GM18498 (cell line): Measurements from ENCODE around the gene RALGDS.

Source experiments
- ATAC-seq: cut with Tn5 transposase; IDR thresholded peaks from one replicate; pipeline ENCODE4 v1.9.1; 2021; ENCODE audit warnings: mild to moderate bottlenecking, moderate library complexity; ENCODE audit not compliant: unreplicated experiment

RALGDS gene

DNA sequence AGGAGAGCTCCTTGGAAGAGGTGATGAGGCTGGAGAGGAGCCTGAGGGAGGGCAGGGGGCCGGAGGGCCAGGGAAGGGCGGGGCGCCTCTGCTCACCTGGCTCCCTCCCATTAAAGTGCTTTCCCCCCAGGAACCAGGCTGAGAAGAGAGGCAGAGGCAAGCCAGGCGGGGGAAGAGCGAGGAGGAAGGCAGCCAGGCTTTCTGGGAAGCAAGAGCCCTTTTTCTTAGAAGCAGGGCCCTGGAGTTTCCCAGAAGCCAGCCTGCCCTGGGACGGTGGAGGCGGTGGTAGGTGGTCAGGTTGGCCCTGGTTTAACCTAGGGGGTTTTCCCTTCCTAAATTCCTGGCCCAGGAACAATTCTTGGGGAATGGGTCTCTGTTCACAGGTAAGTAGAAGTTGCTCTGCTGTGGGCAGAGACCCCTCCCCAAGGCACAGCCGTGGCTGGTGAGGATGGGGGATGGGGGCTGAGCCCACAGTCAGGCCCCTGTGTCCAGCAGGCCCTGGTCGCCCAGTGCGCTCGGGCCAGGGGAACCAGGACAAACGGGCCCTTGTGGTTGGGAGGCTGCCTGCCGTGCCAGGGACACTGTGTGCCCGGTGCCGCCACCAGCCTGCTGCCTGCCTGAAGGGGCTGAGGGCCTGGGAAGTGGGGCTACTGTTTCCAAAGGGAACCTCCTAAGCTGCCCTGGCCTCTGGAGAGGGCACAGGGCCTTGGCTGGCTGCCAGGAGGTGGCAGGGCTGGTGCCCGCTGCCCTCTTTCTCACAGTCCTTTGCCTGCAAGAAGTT, 16.6 kb upstream of the RALGDS start:
- no peak for ATAC-seq

DNA sequence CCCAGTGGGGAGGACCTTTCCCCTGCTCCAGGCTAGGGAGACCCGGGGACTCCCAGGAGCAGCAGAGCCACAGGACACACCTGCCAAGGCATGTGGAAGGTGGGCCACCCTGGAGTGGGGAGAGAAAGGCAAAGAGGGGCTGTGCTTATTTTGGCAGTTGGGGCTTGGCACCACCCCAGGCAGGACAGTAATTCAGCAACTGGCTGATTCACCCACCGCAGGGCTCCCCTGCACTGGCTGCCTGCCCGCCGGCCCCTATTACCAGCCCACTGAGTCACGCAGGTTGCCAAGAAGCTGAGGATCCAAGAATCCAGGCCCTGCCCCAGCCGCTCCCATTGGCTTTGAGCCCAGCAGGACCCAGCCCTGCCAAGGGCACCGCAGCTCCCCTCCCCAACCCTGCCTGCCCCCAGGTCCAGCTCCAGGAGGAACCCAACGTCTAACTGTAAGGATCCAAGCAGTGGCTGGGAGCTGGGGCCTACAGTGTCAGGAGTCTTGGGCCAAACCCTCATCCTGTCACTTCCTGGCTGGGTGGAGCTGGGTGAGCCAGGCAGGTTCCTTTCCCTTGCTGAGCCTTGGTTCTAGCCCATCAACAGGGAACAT, 14.2 kb upstream of the RALGDS start:
- ATAC-seq, result no peak

DNA sequence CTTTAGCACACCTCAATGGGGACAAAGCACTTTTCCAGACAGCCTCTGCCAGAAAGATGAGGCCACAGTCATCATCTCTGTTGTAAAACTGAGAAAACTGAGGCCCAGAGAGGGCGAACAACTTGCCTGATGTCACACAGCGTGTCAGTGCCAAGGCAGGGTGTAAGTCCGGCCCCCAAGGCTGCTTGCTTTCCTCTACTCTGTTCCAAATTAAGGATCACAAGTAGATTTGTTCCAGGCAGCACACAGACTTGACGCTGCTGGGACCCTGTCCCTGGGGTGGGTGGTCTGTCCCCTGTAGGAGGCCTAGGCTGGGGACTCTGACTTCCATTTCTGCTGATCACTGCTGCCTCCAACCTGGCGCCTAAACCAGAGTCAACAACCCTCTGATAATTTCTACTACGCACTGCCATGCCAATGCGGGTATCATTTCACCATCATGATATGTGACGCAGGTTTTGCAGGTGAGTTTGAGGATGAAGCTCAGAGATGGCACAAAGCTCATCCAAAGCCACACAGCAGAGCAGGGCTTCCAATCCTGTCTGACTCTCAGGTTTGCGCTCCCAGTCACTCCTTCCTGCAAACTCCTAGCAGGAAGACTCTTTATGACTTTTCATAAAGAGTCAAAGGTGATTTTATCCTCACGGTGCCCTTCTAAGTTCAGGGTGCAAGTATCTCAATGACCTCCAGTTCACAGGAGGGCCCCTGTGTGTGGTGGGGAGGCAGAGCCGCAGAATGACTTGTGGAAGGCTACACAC, 13.5 kb upstream of the RALGDS start:
- no peak for ATAC-seq

DNA sequence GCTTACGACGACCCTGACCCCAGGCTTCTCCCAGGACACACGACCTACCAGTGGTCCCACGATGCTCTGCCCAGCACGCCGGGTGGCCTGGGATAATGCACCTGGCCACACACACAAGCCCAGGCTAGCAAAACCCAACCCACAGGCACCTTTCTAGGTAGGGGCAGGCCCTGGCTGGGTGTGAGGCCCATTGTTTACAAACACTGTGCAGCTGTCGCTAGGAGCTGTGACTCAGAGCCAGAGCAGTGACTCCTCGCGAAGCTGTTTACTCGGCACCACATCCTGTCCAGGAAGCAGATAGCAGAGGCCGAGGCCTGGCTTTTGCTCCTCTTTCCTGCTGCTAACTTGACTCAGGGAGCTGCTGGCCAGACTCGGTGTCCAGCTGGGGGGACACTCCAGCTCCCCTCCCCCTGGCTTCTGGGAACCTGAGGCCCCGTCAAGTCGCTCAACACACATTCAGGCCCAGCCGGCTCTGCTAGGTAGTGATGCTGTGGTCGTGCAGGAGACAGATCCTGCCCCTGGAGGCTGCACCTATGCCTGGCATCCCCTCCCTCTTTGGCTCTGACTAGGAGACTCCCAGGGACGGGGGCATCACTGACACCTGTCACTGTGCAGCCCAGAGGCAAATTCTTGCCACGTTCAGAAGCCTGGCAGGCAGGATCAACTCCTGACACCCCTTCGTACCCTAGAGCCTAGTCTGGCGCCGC, 12.8 kb upstream of the RALGDS start:
- ATAC-seq, result peak; percentile 79

DNA sequence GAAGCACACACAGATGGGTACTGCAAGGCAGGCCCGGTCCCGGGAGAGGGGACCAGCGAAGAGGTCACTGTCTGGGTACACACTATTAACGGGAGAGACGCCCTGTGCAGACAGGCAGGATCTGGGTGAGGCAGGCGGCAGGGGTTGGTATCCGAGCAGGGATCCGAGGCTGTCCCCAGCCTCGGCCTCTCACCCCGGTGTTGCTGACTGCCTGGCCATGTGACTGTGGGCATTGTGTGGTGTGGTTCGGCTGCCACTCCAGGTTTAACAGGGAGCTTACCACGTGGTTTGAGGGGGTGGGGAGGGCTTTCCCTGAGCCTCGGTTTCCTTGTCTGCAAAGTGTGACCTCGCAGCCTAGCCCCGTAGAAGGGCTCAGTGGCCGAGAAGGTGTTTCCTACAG, 11.1 kb upstream of the RALGDS start:
- no peak for ATAC-seq

DNA sequence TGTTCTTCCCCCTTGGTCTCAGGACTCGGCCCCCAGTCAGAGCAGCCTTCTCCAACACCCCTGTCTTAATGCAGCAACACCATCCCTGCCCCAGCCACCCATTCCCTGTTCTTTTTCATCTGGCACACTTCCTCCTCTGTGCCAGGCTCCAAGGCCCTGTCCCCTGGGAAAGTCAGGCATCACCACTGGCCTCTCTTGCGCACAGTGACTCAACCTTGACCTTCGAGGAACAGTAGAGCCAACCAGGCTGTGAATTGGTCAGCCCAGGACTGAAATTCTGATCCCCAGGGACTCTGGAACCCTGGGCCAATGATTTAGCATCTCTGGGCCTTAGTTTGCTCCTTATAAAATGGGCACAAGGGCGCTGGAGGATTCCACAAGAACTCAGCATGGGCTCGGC, 10.5 kb upstream of the RALGDS start:
- no peak for ATAC-seq

DNA sequence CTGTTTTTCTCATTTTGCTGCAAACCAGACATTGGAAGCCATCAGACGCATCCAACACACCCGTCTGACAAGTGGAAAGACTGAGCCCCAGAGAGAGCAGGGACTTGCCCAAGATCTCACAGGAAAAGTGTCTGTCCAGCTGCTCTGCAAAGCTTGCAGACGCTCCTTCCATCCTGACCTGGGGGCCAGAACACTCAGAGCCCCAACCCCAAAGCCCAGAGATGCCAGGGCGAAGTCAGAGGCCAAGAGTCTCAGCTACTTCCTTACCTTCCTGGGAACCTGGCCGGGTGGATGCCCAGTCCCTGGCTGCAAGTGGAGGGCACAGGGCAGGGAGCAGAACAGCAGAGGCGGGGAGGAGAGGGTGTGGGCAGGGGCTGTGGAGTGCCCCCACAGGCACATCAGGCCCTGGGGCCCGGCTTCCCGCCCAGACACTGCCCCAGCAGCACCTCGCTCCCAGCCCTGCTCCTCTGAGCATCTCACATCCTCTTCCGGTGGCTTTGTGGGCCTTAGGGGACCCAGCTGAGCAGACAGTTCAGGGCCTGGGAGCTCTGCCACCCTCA, 9.7 kb upstream of the RALGDS start:
- no peak for ATAC-seq

DNA sequence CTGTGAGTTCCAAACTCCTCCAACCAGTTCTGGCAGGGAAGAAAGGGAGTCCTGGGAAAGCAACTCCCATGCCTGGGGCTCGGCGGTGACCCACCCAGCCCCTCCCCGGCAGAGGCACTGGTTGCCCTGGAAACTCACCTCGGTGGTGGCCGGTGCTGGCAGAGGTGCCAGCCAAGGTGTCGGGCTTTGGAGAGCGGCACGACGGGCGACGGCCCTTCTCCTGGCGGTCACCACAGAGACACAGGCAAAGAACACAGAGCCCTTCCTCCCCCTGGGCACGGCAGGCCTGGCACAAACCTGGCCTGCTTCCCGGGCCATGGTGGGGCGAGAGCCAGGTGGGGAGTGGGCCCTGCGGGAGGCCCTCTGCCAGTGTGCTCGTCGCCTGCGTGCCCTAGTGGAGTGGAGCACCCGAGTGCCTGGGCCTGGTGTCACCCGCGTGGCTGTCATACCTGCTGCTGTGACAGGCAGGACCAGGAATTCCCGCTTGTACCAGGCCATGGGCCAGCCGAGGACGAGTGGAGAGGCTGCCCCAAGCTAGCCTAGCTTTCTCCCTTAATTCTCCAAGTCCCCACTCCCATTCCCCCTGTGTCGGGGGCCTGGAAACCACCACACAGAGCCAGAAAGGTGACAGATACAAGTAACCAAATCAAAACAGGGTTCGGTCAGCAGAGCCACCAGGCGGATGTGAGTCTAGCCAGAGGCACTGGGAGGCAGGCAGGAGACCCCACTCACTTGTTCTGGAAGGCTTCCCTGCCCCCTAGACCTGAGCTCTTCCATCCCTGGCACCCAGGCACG, 8.2 kb upstream of the RALGDS start:
- no peak for ATAC-seq

DNA sequence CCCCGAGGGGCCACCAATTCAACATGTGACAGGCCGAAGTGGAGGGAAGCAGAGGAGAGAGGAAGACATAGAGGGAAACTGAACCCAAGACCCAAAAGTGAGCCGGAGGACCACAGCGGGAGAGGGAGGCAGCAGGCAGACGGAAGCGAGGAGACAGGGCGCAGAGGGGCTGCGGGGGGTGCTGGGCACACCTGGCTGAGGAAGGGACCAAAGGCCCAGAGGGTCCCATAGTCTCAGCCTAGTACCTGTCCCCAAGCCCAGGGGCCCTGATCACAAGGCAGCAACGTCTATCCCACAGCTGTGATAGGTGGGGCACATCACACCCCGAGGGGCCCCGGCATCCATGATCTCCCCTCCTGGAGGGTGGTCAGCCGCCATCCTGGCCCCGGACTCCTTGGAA, 7.1 kb upstream of the RALGDS start:
- no peak for ATAC-seq

DNA sequence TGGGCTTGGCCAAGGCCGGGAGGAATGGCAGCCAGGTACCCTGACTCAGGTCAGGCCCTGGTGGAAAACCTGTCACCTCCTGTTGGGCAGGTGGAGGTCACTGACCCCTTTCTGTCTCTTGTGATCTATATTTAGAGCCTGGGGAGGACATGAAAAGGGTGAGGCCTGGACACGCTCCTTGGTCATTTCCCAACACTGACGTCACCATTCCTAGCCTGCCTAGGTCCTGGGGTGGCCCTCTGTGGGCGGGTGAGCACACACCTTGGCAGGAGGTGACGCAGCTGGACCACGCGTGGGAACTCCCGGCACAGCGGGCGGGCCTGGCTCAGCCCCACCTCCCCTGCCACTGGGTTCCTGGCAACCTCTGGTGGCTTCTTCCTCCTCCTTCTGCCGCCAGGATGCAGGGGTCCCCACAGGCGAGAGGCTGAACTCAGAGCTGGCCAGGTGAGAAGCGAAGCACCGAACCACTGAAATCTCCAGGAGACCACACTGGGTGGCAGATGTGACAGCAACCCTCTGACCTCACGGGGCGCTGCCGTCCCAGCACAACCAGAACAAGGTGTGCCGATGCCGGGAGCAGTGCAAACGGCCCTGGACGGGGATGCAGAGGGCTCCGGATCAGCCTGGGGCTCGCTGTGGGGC, 6.4 kb upstream of the RALGDS start:
- no peak for ATAC-seq

DNA sequence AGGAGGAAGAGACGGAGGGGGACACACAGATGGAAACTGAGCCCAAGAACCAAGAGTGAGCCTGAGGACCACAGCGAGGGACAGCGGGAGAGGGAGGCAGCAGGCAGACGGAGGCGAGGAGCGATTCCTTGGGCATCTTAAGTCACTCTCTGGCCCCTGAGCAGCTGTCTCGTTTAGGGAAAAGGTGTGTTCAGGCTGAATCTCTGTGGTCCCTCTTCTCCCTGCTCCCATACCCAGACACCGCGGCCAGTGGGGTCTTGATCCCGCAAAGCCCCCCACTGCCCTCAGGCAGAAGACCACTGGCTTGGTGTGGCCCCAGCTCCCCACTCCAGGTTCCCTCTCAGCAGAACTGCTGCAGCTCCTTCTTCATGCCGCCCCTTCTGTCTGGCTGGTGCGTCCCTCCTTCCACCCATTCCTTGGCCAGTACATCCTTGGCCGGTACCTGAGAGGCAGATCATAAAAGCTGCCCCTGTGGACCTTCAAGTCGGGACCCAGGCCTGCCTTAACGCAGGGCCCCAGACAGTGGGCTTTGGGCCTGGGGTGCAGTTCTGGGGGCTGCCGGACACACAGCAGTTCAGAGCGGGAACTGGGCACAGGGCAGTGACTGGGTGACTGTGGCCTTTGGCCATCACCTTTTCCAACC, 5.8 kb upstream of the RALGDS start:
- no peak for ATAC-seq

DNA sequence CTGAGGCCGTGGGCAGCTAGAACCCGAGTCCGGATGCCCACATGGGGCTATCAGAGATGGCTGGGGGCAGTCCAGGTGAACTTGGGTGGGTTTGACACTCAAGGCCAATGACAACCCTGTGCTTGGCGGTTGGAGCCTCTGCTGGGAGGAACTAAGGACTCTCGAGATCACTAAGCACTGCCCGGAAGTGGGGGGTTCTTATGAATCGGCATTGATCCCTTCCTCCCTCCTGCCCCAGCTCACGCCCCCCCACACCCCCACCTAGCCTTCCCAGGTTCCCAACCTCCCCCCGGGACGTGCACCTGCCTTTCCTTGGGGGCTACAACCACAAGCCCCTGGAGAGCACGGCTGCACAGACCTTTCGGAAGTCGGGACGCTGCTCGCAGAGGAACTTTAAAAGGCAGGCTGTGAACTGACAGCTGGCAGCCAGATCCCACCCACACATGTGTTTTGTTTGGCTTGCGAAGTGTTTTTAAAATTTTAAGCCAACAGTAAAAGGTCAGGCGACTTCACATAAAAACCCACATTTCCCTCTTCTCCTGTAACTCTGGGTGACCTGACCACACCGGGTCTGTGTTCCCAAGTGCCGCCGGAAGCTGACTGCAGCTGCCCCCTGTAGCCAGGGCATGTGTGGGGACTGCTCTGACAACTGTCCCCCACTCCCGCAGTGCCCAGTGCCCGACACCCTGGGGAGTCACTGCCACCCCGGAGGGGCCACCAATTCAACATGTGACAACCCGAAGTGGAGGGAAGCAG, 5.1 kb upstream of the RALGDS start:
- no peak for ATAC-seq

DNA sequence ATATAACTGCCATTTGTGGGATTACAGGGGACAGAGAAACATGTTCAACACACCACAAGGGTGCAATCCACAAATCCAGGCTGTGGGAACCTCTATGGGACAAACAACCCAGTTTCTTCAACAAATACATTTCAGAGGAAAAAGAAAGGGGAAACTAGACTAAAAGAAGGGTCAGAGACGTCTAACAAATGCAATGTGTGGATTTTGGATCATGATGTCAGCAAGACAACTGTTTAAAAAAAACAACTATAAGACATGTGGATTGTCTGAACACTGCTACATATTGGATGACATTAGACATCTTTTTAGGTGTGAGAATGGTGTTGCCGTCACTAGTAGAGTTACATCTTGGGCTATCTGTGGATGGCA, 3.9 kb upstream of the RALGDS start:
- ATAC-seq, result no peak

DNA sequence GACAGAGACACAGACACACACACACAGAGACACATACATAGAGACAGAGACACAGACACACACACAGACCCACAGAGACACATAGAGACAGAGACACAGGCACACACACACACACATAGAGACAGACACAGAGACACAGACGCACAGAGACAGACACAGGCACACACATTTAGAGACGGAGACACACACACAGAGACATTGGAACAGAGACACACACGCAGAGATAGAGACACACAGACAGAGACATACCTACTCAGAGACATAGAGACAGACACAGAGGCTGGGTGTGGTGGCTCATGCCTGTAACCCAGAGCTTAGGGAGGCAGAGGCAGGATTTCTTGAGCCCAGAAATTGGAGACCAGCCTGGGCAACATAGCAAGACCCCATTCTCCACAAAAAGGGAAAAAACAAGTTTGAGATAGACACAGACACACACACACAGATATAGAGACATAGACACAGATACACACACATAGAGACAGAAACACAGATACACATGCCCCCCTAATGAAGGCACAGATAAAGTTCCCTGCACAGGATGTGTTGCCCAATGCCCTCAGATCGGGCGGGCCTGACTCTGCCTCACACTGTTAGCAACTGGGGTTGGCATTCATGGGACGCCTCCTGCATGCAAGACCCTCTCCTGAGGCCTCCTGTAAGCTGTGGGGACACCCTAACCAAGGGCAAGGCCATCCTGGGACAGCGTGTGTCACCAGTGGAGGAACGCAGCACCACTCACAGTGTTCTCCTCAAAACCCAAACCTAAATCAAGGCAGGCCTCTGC, 3.3 kb upstream of the RALGDS start:
- ATAC-seq, result no peak

DNA sequence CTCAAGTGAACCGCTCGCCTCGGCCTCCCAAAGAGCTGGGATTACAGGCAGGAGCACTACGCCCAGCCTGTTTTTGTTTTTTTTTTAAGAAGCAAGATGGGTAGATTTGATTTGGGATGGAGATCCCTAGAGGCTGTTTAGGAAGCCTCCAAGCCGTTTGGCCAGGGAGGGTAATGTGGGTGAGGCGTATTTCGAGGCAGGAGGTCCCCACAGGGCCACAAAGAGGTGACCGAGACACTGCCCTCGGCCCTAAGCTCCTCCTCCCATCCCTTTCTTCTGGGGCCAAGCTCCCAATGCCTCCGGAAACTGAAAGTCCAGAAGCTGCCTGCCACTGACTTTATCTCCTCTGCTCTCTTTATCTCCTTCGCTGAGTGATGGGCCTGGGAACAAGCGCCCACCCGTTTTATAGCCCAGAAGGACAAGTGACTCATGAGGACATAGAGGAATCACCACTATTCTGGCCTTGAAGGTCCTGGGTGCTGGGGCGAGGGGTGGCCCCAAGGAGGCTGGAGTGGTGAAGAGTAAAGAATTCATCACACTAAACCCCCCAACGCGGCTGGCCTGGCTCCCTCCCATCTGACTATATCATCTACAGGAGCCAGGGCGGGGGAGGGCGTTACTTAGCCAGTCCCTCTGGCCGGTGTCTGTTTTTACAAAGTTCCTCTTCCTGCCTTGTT, 2.0 kb upstream of the RALGDS start:
- ATAC-seq, result no peak

DNA sequence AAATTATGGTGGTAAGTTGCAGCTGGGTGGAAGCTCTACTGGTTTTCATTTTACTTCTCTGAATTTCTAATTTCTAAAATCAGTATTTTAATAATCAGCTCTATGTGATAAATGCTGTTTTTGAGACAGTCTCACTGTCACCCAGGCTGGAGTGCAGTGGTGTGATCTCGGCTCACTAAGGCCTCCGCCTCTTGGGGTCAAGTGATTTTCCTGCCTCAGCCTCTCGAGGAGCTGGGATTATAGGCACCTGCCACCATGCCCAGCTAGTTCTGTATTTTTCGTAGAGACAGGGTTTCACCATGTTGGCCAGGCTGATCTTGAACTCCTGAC, 1.5 kb upstream of the RALGDS start:
- no peak for ATAC-seq

DNA sequence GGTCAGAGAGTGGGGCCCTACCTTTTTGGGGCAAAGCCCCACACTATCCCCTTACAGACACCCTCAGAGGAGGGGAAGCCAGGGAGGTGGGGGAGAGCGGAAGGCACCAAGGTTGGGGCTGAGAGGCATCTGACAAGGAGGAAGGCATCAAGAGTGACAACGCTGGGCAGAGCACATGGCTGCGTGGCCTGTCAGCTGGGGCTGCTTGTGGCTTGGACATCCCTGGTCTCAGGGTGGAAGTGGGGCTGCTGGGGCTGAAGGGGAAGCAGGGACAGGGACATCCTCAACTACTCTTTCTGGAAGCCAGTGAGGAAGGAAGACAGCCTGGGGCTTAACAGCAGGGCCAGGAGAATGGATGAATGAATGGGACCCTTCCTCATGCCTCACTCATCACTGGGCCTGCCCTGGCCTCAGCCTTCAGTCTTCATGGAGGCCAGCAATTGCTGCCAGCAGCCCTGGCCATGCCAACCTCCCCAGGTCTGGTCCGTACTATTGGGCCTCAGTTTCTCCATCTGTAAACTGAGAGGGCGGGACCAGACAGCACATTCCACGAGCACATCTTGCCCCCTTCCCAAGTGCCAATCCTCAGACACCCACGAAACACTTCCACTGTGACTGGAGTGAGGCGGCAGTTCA, 993 bp upstream of the RALGDS start:
- ATAC-seq, result no peak
